ENCODE results near the gene GPRC5B. TPM values are rescaled to one million over a fixed set of nuclear protein-coding genes. Genes with fewer than 3 reads are reported as not detected.

The GPRC5B gene, protein sequence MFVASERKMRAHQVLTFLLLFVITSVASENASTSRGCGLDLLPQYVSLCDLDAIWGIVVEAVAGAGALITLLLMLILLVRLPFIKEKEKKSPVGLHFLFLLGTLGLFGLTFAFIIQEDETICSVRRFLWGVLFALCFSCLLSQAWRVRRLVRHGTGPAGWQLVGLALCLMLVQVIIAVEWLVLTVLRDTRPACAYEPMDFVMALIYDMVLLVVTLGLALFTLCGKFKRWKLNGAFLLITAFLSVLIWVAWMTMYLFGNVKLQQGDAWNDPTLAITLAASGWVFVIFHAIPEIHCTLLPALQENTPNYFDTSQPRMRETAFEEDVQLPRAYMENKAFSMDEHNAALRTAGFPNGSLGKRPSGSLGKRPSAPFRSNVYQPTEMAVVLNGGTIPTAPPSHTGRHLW
- polyA plus RNA-seq = 3,631 and 4,196 TPM in 2 replicates

GRCh38 chr16:19884611-19885450 lies at the start of gene GPRC5B:
GPRC5B (minus strand) TSS chr16:19884848; CDS start chr16:19872845, 12,003 bp downstream.

Other genes starting within 250 kb of the GPRC5B start
- gene KNOP1, start 166.6 kb downstream of the GPRC5B start, polyA plus RNA-seq = 31.2 and 43.8 TPM in 2 replicates
- 183 and 236 TPM in 2 replicates for gene IQCK, start 166.6 kb downstream of the GPRC5B start, polyA plus RNA-seq
- not detected in 2 replicates for gene GPR139, start 189.0 kb upstream of the GPRC5B start, polyA plus RNA-seq